Fibroblast of the conjunctiva (primary cell): ENCODE measurements around the gene ZNF14.
A peak's percentile ranks its signal among the peaks of the same experiment; 100 is the strongest.
"Not testable (repeated sequence)": the region's sequence is repeated elsewhere in the genome, so short reads cannot be mapped to it uniquely, and the experiment has no call there.

ENCODE experiments used
- DNase-seq: peaks from one replicate; pipeline ENCODE4 v3.0.0-alpha.2; 2010; ENCODE audit warnings: low read depth

The ZNF14 gene

GRCh38 chr19:19687090-19687489 is 45.8 kb downstream of the ZNF14 start:
- DNase-seq = no peak

GRCh38 chr19:19686580-19686979 is 46.3 kb downstream of the ZNF14 start:
- no peak for DNase-seq

GRCh38 chr19:19686119-19686518 is 46.8 kb downstream of the ZNF14 start:
- not testable (repeated sequence) for DNase-seq

GRCh38 chr19:19679176-19680073 is 53.5 kb downstream of the ZNF14 start:
- DNase-seq = no peak

GRCh38 chr19:19677579-19677978 is 55.3 kb downstream of the ZNF14 start:
- no peak for DNase-seq

- no peak for DNase-seq
Measured at GRCh38 chr19:19674315-19674714, 58.6 kb downstream of the ZNF14 start.

GRCh38 chr19:19672816-19673215 is 60.1 kb downstream of the ZNF14 start:
- DNase-seq = no peak

GRCh38 chr19:19670070-19670551 is 62.8 kb downstream of the ZNF14 start:
- DNase-seq = no peak

GRCh38 chr19:19668230-19669012 is 64.5 kb downstream of the ZNF14 start, which contains the start of gene ZNF101:
TSS of gene ZNF101 (plus strand) at chr19:19668839. CDS start at chr19:19668964, 125 bp downstream.
- peak; percentile 82 for DNase-seq

GRCh38 chr19:19665420-19665948 is 67.4 kb downstream of the ZNF14 start:
- DNase-seq = not testable (repeated sequence)

GRCh38 chr19:19663256-19664120 is 69.4 kb downstream of the ZNF14 start, which contains the start of gene ATP13A1:
TSS of gene ATP13A1 (minus strand) at chr19:19663676. CDS start at chr19:19663666, 10 bp downstream.
- peak; percentile 97 for DNase-seq

- no peak for DNase-seq
Measured at GRCh38 chr19:19662871-19663255, 70.0 kb downstream of the ZNF14 start.

- DNase-seq = no peak
Measured at GRCh38 chr19:19662344-19662743, 70.6 kb downstream of the ZNF14 start.

- no peak for DNase-seq
Measured at GRCh38 chr19:19661675-19662251, 71.1 kb downstream of the ZNF14 start.

GRCh38 chr19:19661141-19661674 is 71.7 kb downstream of the ZNF14 start:
- no peak for DNase-seq
